ENCODE data around the gene ACTN4.

GRCh38 chr19:38663957-38664502, 16.6 kb downstream of the ACTN4 start:
- no peak for TF ChIP-seq CTCF (conservative IDR thresholded peaks at IDR 0.05)
- TF ChIP-seq ZFX (IDR thresholded peaks at IDR 0.05) = no peak

Data from C4-2B (cell line).